Mammary epithelial cell (primary cell): Measurements from ENCODE around the gene HHAT.

Experiments
- EZH2 ChIP-seq: IDR thresholded peaks from 2 replicates; pipeline ENCODE4 v1.6.1; 2012; ENCODE audit warnings: low read length, inconsistent platforms, borderline replicate concordance
- TF ChIP-seq, protein P1 (sequence below), 2 donors: IDR thresholded peaks in 1 of 2; conservative IDR thresholded peaks in 1 of 2; 2 replicates each; pipeline ENCODE4 v1.5.1; 2011 to 2012; ENCODE audit warnings: inconsistent platforms in 2 of 2, low read length in 2 of 2, mild to moderate bottlenecking in 2 of 2, control low read depth in 1 of 2, low read depth in 1 of 2; ENCODE audit not compliant: insufficient read depth in 1 of 2; ENCODE audit errors: extremely low read depth in 1 of 2

DNA sequence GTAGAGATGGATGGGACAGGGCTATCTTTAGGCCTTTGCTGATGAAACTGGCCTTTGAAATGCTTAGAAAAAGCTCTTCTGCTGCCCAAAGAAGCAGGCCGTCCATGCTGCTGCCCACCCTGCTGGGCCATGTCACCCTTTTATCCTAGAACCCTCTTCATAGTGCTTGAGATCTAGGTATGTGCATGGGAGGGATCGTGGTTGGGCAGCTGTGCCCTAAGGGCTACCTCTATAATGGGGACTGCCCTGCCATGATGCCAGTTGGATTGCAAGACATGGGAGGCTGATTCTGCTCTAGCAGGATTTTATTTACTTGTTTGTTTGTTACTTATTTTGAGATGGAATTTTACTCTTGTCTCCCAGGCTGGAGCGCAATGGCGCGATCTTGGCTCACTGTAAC is 69.0 kb downstream of the HHAT start:
- TF ChIP-seq, protein P1, sequence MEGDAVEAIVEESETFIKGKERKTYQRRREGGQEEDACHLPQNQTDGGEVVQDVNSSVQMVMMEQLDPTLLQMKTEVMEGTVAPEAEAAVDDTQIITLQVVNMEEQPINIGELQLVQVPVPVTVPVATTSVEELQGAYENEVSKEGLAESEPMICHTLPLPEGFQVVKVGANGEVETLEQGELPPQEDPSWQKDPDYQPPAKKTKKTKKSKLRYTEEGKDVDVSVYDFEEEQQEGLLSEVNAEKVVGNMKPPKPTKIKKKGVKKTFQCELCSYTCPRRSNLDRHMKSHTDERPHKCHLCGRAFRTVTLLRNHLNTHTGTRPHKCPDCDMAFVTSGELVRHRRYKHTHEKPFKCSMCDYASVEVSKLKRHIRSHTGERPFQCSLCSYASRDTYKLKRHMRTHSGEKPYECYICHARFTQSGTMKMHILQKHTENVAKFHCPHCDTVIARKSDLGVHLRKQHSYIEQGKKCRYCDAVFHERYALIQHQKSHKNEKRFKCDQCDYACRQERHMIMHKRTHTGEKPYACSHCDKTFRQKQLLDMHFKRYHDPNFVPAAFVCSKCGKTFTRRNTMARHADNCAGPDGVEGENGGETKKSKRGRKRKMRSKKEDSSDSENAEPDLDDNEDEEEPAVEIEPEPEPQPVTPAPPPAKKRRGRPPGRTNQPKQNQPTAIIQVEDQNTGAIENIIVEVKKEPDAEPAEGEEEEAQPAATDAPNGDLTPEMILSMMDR (conservative IDR thresholded peaks at IDR 0.05 in 1 of 2, IDR thresholded peaks at IDR 0.05 in 1 of 2; ENCODE audit: extremely low read depth in 1 of 2, insufficient read depth in 1 of 2, low read depth in 1 of 2, low read length in 2 of 2) = no peak
- no peak for TF ChIP-seq EZH2
